NT2/D1 (cell line): ENCODE measurements around the gene PSAP.

Experiments
- DNase-seq: peaks from one replicate; pipeline ENCODE4 v3.0.0-alpha.2; 2011; ENCODE audit warnings: low read depth, low spot score
- H3K27me3 ChIP-seq: 2 replicates; pipeline ENCODE4 v1.6.0; 2011; ENCODE audit warnings: mild to moderate bottlenecking; ENCODE audit not compliant: insufficient read length, insufficient read depth
- H3K36me3 ChIP-seq: 2 replicates; pipeline ENCODE4 v1.6.1; 2011; ENCODE audit warnings: mild to moderate bottlenecking, low read length, mixed read lengths; ENCODE audit not compliant: insufficient read depth, insufficient read length
- H3K4me1 ChIP-seq: 2 replicates; pipeline ENCODE4 v1.5.1; 2011; ENCODE audit not compliant: insufficient read depth, insufficient read length
- H3K4me3 ChIP-seq: 2 replicates; pipeline ENCODE4 v1.5.1; 2011; ENCODE audit warnings: low read depth; ENCODE audit not compliant: insufficient read length
- H3K9ac ChIP-seq: 2 replicates; pipeline ENCODE4 v1.6.0; 2011; ENCODE audit warnings: low read depth; ENCODE audit not compliant: insufficient read length
- H3K9me3 ChIP-seq: 2 replicates; pipeline ENCODE4 v1.5.1; 2011; ENCODE audit warnings: mild to moderate bottlenecking, low read length; ENCODE audit not compliant: insufficient read depth
- SUZ12 ChIP-seq: IDR thresholded peaks from 2 replicates; pipeline ENCODE4 v1.6.1; 2011; ENCODE audit not compliant: insufficient read length, insufficient read depth; ENCODE audit errors: extremely low read depth
- YY1 ChIP-seq: IDR thresholded peaks from 2 replicates; pipeline ENCODE4 v1.6.1; 2011; ENCODE audit not compliant: insufficient read length, insufficient read depth
- ZNF274 ChIP-seq: IDR thresholded peaks from 2 replicates; pipeline ENCODE4 v1.6.1; 2011; ENCODE audit warnings: mild to moderate bottlenecking, low read depth, low read length

Gene PSAP

GRCh38 chr10:71769279-71769823, 81.7 kb downstream of the PSAP start:
- no peak overlapping the region for H3K4me3 ChIP-seq
- no peaks in the 10 kb centered on the region for H3K9me3 ChIP-seq
- H3K36me3 ChIP-seq: no peaks in the 10 kb centered on the region
- peaks cover 35% of the 10 kb centered on the region for H3K27me3 ChIP-seq
- peaks cover 30% of the 10 kb centered on the region for H3K4me1 ChIP-seq
- no peak for DNase-seq
- H3K9ac ChIP-seq: no peak overlapping the region
- TF ChIP-seq SUZ12 (no peak), YY1 (no peak), ZNF274 (no peak)

- Histone ChIP-seq H3K36me3 (no peaks in the 10 kb centered on the region), H3K4me1 (peaks cover 19% of the 10 kb centered on the region), H3K4me3 (no peak overlapping the region), H3K9ac (no peak overlapping the region), H3K9me3 (no peaks in the 10 kb centered on the region), H3K27me3 (peaks cover 18% of the 10 kb centered on the region)
- TF ChIP-seq YY1: no peak
- TF ChIP-seq SUZ12: no peak
- no peak for TF ChIP-seq ZNF274
- DNase-seq: no peak
Observed at GRCh38 chr10:71767420-71768035, 83.5 kb downstream of the PSAP start.

- Histone ChIP-seq H3K4me1 (peaks cover 20% of the 10 kb centered on the region), H3K36me3 (no peaks in the 10 kb centered on the region), H3K27me3 (peaks cover 12% of the 10 kb centered on the region), H3K9ac (no peak overlapping the region), H3K4me3 (no peak overlapping the region), H3K9me3 (no peaks in the 10 kb centered on the region)
- DNase-seq: no peak
- no peak for TF ChIP-seq YY1
- TF ChIP-seq SUZ12: no peak
- no peak for TF ChIP-seq ZNF274
Observed at GRCh38 chr10:71766717-71767419, 84.2 kb downstream of the PSAP start.
